GM10248 (cell line): Measurements from ENCODE around the gene HSPB2.
"Not testable (repeated sequence)": the region's sequence is repeated elsewhere in the genome, so short reads cannot be mapped to it uniquely, and the experiment has no call there.

Experiments
- CTCF ChIA-PET: fragments of 300-600 bp; sonication (Branson Sonifier 250); formaldehyde crosslinking; extraction: SDS; loops from one replicate; lab custom pipeline; 2021; ENCODE audit warnings: antibody characterized with exemption; lab: Yijun Ruan, JAX
- POLR2A ChIA-PET: fragments of 350-650 bp; sonication (Branson Sonifier 250); formaldehyde crosslinking; extraction: SDS; loops from one replicate; lab custom pipeline; 2020; ENCODE audit warnings: antibody characterized with exemption; lab: Yijun Ruan, JAX
- DNase-seq: peaks from one replicate; pipeline ENCODE4 v3.0.0; 2012; ENCODE audit errors: extremely low spot score
- TF ChIP-seq, protein P1 (sequence below): IDR thresholded peaks from 2 replicates; pipeline ENCODE4 v1.5.1; 2012; ENCODE audit warnings: mild to moderate bottlenecking, low read depth; ENCODE audit errors: extremely low read depth, missing control alignments, control extremely low read depth

The HSPB2 gene

DNA sequence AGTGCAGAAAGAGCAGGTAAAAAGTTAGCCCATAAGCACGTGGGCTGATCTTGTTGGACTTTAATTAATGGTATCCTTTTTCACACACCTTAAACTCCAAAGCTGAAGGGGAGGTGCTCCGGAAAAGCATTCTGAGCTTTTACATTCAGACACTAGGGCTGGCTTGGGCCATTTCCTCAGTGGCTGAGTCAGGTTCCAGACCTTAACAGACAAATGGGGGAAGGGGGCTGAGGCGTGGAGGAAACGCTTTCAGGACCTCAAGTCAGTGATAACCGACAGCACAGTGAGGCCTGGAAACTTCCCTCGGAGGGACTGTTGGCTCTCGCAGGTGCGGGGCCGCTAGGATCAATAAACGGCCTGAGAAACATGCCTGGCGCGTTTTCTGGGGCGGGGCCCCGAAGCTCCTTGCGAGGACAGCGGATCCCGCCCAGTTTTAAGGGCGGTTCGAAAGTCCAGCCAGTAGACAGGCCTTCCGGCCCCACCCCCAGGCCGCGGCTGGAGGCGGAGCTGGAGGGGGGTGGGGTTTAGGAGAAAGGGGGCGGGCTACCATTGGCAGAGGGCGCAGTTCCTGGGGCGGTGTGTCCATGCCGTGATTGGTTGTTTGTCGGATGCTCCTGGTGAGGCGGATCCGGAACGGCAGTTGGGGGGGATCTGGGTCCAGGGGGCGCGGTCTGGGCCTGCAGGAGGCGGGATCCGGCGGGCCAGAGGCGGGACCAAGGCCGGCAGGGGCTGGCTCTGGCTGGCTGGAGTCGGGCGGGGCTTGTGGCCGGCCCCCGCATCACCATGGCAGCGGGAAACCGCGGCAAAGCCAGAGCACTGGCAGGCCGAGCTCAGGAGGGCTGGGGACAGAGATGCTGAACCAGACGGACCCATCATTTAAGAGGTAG lies 14.2 kb downstream of the HSPB2 start:
- CTCF ChIA-PET = interaction anchor here (0.8 to 3.4 kb wide), 17 partner anchors 8 to 360 kb away, joined by 3 to 25 read pairs (median 3); partner anchors contain the start of genes ALG9 and C11orf52
- DNase-seq = peak; percentile 99
- POLR2A ChIA-PET = interaction anchor here (0.6 to 1.3 kb wide), 7 partner anchors 9 to 457 kb away, joined by 3 to 4 read pairs (median 3); partner anchors contain the start of gene ALG9
- TF ChIP-seq, protein P1, sequence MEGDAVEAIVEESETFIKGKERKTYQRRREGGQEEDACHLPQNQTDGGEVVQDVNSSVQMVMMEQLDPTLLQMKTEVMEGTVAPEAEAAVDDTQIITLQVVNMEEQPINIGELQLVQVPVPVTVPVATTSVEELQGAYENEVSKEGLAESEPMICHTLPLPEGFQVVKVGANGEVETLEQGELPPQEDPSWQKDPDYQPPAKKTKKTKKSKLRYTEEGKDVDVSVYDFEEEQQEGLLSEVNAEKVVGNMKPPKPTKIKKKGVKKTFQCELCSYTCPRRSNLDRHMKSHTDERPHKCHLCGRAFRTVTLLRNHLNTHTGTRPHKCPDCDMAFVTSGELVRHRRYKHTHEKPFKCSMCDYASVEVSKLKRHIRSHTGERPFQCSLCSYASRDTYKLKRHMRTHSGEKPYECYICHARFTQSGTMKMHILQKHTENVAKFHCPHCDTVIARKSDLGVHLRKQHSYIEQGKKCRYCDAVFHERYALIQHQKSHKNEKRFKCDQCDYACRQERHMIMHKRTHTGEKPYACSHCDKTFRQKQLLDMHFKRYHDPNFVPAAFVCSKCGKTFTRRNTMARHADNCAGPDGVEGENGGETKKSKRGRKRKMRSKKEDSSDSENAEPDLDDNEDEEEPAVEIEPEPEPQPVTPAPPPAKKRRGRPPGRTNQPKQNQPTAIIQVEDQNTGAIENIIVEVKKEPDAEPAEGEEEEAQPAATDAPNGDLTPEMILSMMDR = no peak

DNA sequence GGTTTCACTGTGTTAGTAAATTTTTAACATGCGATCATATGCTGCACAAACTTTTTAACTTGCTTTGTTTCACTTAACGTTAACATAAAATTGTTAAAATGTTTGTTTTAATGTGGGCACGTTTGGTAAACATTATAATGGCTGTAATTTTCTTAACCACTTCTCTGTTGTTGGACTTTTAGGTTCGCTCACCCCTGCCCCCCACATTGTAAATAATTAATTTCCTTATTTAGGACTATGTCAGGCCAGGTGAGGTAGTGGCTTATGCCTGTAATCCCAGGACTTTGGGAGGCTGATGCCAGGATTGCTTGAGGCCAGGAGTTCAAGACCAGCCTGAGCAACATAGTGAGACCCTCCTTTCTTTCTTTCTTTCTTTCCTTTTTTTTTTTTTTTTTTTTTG lies 17.9 kb downstream of the HSPB2 start:
- ChIA-PET CTCF (interaction anchor here (1.2 to 3.4 kb wide), 7 partner anchors 10 to 180 kb away, joined by 3 to 38 read pairs (median 8); no protein-coding TSS in a partner anchor), POLR2A (no interaction called here)
- TF ChIP-seq, protein P1 = no peak
- no peak for DNase-seq

DNA sequence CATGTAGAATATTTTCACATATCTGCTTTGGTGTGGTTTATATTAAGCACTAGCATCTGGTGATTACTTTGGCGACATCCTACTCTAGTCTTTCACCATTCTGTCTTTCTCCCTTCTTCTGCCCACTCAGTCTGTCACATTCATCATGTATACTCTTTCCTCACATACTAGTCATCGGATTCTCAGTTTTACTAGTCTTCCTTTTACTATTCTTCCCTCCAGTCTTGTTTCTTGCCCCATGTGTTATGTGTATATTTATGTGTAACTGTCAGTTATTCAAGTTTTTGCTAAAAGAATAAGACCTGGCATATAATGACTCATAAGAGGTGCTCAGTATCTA lies 20.0 kb downstream of the HSPB2 start:
- POLR2A ChIA-PET = no interaction called here
- CTCF ChIA-PET = interaction anchor here (0.8 to 10.6 kb wide), 14 partner anchors 8 to 243 kb away, joined by 3 to 138 read pairs (median 7); partner anchors contain the start of gene BCO2
- TF ChIP-seq, protein P1 = no peak
- DNase-seq = no peak

DNA sequence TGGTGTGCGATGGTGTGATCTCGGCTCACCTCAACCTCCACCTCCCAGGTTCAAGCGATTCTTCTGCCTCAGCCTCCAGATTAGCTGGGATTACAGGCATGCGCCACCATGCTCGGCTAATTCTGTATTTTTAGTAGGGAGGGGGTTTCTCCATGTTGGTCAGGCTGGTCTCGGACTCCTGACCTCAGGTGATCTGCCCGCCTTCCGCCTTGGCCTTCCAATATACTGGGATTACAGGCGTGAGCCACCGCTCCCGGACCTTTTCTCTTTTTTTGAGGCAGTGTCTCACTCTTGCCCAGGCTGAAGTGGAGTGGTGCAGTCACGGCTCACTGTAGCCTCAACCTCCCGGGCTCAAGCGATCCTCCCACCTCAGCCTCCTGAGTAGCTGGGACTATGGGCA lies 20.6 kb downstream of the HSPB2 start:
- DNase-seq, POLR2A ChIA-PET: not testable (repeated sequence)
- CTCF ChIA-PET = interaction anchor here (1.0 to 10.6 kb wide), 5 partner anchors 11 to 83 kb away, joined by 3 to 138 read pairs (median 7); no protein-coding TSS in a partner anchor

DNA sequence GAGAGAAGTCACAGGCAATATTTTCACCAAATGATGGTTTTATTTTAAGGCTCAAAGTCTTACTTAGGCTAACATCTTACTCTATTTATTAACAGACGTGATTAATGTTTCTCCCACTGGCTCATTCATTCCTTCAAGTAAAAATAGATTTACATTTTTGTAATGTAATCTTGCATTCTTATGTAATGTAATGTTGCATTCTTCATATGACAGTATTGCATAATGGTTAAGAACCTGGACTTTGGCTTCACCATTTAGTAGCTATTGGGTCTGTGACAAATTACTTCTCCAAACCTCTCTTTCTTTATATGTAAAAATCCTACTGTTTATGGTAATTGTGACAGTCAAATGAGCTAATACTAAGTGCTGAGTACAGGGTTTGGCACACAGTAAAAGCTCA lies 21.3 kb downstream of the HSPB2 start:
- DNase-seq = no peak
- TF ChIP-seq, protein P1 = no peak
- ChIA-PET CTCF (interaction anchor here (1.0 to 10.6 kb wide), 10 partner anchors 10 to 346 kb away, joined by 3 to 138 read pairs (median 4); no protein-coding TSS in a partner anchor), POLR2A (no interaction called here)

DNA sequence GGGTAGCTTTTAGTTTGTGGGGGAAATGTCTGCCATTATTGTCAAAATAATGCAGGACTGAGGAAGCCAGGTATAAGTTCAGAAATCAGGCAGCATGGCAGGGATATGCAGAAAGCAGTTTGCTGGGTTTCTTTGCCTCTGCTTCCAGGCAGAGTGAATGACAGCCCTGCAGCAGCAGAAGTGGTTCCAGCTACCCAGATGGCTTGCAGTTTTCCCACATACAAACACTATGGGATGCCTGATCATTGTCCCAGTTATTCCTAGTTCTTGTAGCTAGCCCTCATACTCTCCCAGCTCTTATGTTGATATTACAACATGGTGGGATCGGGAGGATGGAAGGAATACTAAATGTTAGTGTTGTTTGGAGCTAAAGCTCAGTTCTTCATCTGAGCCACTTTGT lies 21.8 kb downstream of the HSPB2 start:
- ChIA-PET POLR2A (no interaction called here), CTCF (interaction anchor here (1.0 to 10.6 kb wide), 11 partner anchors 9 to 346 kb away, joined by 3 to 138 read pairs (median 4); no protein-coding TSS in a partner anchor)
- TF ChIP-seq, protein P1 = no peak
- DNase-seq = no peak
